Type B pancreatic cell (in vitro differentiated cells): ENCODE results near the gene DYRK3. TPM values are rescaled to one million over a fixed set of nuclear protein-coding genes. Genes with fewer than 3 reads are reported as not detected.

Experiments used
- DNase-seq: peaks from one replicate; pipeline ENCODE4 v3.0.0; 2021; ENCODE audit warnings: mixed read lengths; ENCODE audit not compliant: unreplicated experiment; ENCODE audit errors: extremely low spot score
- H3K27ac Mint-ChIP-seq: 2 replicates; pipeline ENCODE4 v1.8.0; 2021; ENCODE audit warnings: mild to moderate bottlenecking, mixed read lengths
- H3K27me3 Mint-ChIP-seq: 2 replicates; pipeline ENCODE4 v1.8.0; 2021; ENCODE audit warnings: mixed read lengths
- H3K36me3 Mint-ChIP-seq: 2 replicates; pipeline ENCODE4 v1.8.0; 2021; ENCODE audit warnings: mixed read lengths
- H3K4me1 Mint-ChIP-seq: one replicate; pipeline ENCODE4 v1.8.0; 2021; ENCODE audit warnings: mixed read lengths; ENCODE audit not compliant: unreplicated experiment
- H3K4me3 Mint-ChIP-seq: 2 replicates; pipeline ENCODE4 v1.8.0; 2021; ENCODE audit warnings: mild to moderate bottlenecking, mixed read lengths
- H3K9me3 Mint-ChIP-seq: 2 replicates; pipeline ENCODE4 v1.8.0; 2021; ENCODE audit warnings: mixed read lengths
- CTCF ChIP-seq: fragments of 200-600 bp; sonication (generic); conservative IDR thresholded peaks from 2 replicates; pipeline ENCODE4 v1.5.0; 2021; ENCODE audit warnings: antibody characterized with exemption, mild to moderate bottlenecking
- total RNA-seq: library from RNA; stranded (reverse); gene quantifications from 2 replicates; pipeline ENCODE4 v1.2.1, GENCODE V29; 2021; ENCODE audit warnings: low replicate concordance

Gene DYRK3
- total RNA-seq, 1 donor from 2014 or later = 7.2 TPM

GRCh38 chr1:206658264-206658980, 23.1 kb downstream of the DYRK3 start:
- Mint-ChIP-seq H3K27me3 (peaks cover 47% of the 10 kb centered on the region), H3K4me3 (no peak overlapping the region), H3K36me3 (no peaks in the 10 kb centered on the region), H3K9me3 (no peaks in the 10 kb centered on the region), H3K4me1 (peaks cover 5% of the 10 kb centered on the region), H3K27ac (no peak overlapping the region)
- peak; percentile 80 for TF ChIP-seq CTCF
- DNase-seq = no peak

- Mint-ChIP-seq H3K27me3 (peaks cover 51% of the 10 kb centered on the region), H3K27ac (no peak overlapping the region), H3K4me3 (no peak overlapping the region), H3K4me1 (peaks cover 5% of the 10 kb centered on the region), H3K9me3 (no peaks in the 10 kb centered on the region), H3K36me3 (no peaks in the 10 kb centered on the region)
- no peak for DNase-seq
- no peak for TF ChIP-seq CTCF
Observed at GRCh38 chr1:206658981-206659273, 23.6 kb downstream of the DYRK3 start.

- Mint-ChIP-seq H3K4me3 (no peak overlapping the region), H3K27me3 (peaks cover 63% of the 10 kb centered on the region), H3K36me3 (no peaks in the 10 kb centered on the region), H3K27ac (no peak overlapping the region), H3K9me3 (no peaks in the 10 kb centered on the region), H3K4me1 (peaks cover 5% of the 10 kb centered on the region)
- no peak for TF ChIP-seq CTCF
- DNase-seq = no peak
Observed at GRCh38 chr1:206660136-206660535, 24.8 kb downstream of the DYRK3 start.

- Mint-ChIP-seq H3K4me3 (no peak overlapping the region), H3K27me3 (peaks cover 74% of the 10 kb centered on the region), H3K4me1 (peaks cover 5% of the 10 kb centered on the region), H3K9me3 (no peaks in the 10 kb centered on the region), H3K27ac (no peak overlapping the region), H3K36me3 (no peaks in the 10 kb centered on the region)
- no peak for DNase-seq
- no peak for TF ChIP-seq CTCF
Observed at GRCh38 chr1:206661161-206661820, 26.0 kb downstream of the DYRK3 start.

- Mint-ChIP-seq H3K27ac (no peak overlapping the region), H3K4me3 (no peak overlapping the region), H3K4me1 (peaks cover 5% of the 10 kb centered on the region), H3K9me3 (no peaks in the 10 kb centered on the region), H3K36me3 (no peaks in the 10 kb centered on the region), H3K27me3 (peaks cover 69% of the 10 kb centered on the region)
- no peak for TF ChIP-seq CTCF
- DNase-seq = no peak
Observed at GRCh38 chr1:206662396-206663092, 27.2 kb downstream of the DYRK3 start.
